DND-41 (cell line): ENCODE results near the gene B3GLCT.

Experiments used
- ATAC-seq: fragments of 200-7000 bp; cut with Tn5 transposase; 3 replicates; pipeline ENCODE4 v1.9.1; 2021; ENCODE audit warnings: low read depth; ENCODE audit not compliant: insufficient read depth
- DNase-seq: peaks from one replicate; pipeline ENCODE4 v3.0.0-alpha.2; 2020
- H2AFZ ChIP-seq: 2 replicates; pipeline ENCODE4 v1.6.0; 2012; ENCODE audit warnings: low read depth, low read length
- H3K27ac ChIP-seq: 2 replicates; pipeline ENCODE4 v1.5.1; 2012; ENCODE audit warnings: low read length, inconsistent platforms
- H3K27me3 ChIP-seq: fragments of 200-600 bp; sonication (generic); 2 replicates; pipeline ENCODE4 v1.6.0; 2012; ENCODE audit warnings: low read length, mild to moderate bottlenecking, inconsistent platforms; ENCODE audit not compliant: insufficient read depth, poor library complexity
- H3K36me3 ChIP-seq: 2 replicates; pipeline ENCODE4 v1.5.1; 2012; ENCODE audit warnings: low read length, inconsistent platforms; ENCODE audit not compliant: insufficient read depth
- H3K4me1 ChIP-seq: 2 replicates; pipeline ENCODE4 v1.5.1; 2012; ENCODE audit warnings: mild to moderate bottlenecking, low read length; ENCODE audit not compliant: insufficient read depth
- H3K4me2 ChIP-seq: 2 replicates; pipeline ENCODE4 v1.6.0; 2012; ENCODE audit warnings: mild to moderate bottlenecking, moderate library complexity, low read length, inconsistent platforms; ENCODE audit not compliant: insufficient read depth
- H3K4me3 ChIP-seq, 2 experiments: fragments of 200-600 bp in 1 of 2; shearing (Covaris generic) in 1 of 2; 2 replicates each; pipeline ENCODE4 v1.5.1; 2012 to 2016; ENCODE audit warnings: inconsistent platforms in 2 of 2, low read length in 2 of 2, mild to moderate bottlenecking in 2 of 2, low read depth in 1 of 2, moderate library complexity in 1 of 2
- H3K79me2 ChIP-seq: 2 replicates; pipeline ENCODE4 v1.6.0; 2012; ENCODE audit warnings: low read length, inconsistent platforms; ENCODE audit not compliant: insufficient read depth
- H3K9ac ChIP-seq: 2 replicates; pipeline ENCODE4 v1.6.0; 2012; ENCODE audit warnings: low read depth, mild to moderate bottlenecking, inconsistent platforms, low read length, moderate library complexity
- H3K9me3 ChIP-seq: 2 replicates; pipeline ENCODE4 v1.5.1; 2012; ENCODE audit warnings: low read length, moderate library complexity, mild to moderate bottlenecking, inconsistent platforms; ENCODE audit not compliant: insufficient read depth, severe bottlenecking
- H4K20me1 ChIP-seq: 2 replicates; pipeline ENCODE4 v1.6.0; 2012; ENCODE audit warnings: low read length; ENCODE audit not compliant: insufficient read depth
- CTCF ChIP-seq: IDR thresholded peaks from 2 replicates; pipeline ENCODE4 v1.5.1; 2012; ENCODE audit warnings: borderline replicate concordance, low read length, moderate library complexity, mild to moderate bottlenecking; ENCODE audit not compliant: poor library complexity, severe bottlenecking; ENCODE audit errors: extremely low read depth
- EZH2 ChIP-seq: IDR thresholded peaks from 3 replicates; pipeline ENCODE4 v1.6.1; 2012; ENCODE audit warnings: borderline replicate concordance, low read depth, mild to moderate bottlenecking, moderate library complexity, low read length, inconsistent platforms; ENCODE audit not compliant: severe bottlenecking

Gene B3GLCT

GRCh38 chr13:31179241-31179640, 20.5 kb upstream of the B3GLCT start:
- H3K27me3 ChIP-seq, result no peaks in the 10 kb centered on the region
- H3K9ac ChIP-seq, result no peak overlapping the region
- no peak for ATAC-seq
- no peaks in the 10 kb centered on the region for H3K9me3 ChIP-seq
- no peaks in the 10 kb centered on the region for H3K36me3 ChIP-seq
- TF ChIP-seq CTCF (no peak), EZH2 (no peak)
- H3K79me2 ChIP-seq, result no peaks in the 10 kb centered on the region
- no peak overlapping the region for H2AFZ ChIP-seq
- H3K27ac ChIP-seq, result no peak overlapping the region
- no peaks in the 10 kb centered on the region for H4K20me1 ChIP-seq
- H3K4me3 ChIP-seq, result no peak overlapping the region
- H3K4me1 ChIP-seq, result no peaks in the 10 kb centered on the region
- H3K4me2 ChIP-seq, result no peak overlapping the region
- no peak for DNase-seq

GRCh38 chr13:31179754-31180153, 20.0 kb upstream of the B3GLCT start:
- Histone ChIP-seq H3K4me2 (no peak overlapping the region), H4K20me1 (no peaks in the 10 kb centered on the region), H3K9me3 (no peaks in the 10 kb centered on the region), H3K4me1 (no peaks in the 10 kb centered on the region), H3K4me3 (no peak overlapping the region), H2AFZ (no peak overlapping the region), H3K9ac (no peak overlapping the region), H3K36me3 (no peaks in the 10 kb centered on the region), H3K27me3 (no peaks in the 10 kb centered on the region), H3K79me2 (no peaks in the 10 kb centered on the region), H3K27ac (no peak overlapping the region)
- no peak for DNase-seq
- TF ChIP-seq EZH2 (no peak), CTCF (no peak)
- ATAC-seq, result no peak

GRCh38 chr13:31182987-31183386, 16.8 kb upstream of the B3GLCT start:
- no peaks in the 10 kb centered on the region for H4K20me1 ChIP-seq
- no peaks in the 10 kb centered on the region for H3K4me1 ChIP-seq
- H3K79me2 ChIP-seq, result no peaks in the 10 kb centered on the region
- DNase-seq (no peak), ATAC-seq (no peak)
- no peak overlapping the region for H3K27ac ChIP-seq
- no peak overlapping the region for H3K4me3 ChIP-seq
- H3K36me3 ChIP-seq, result no peaks in the 10 kb centered on the region
- no peak for TF ChIP-seq CTCF
- no peak for TF ChIP-seq EZH2
- H3K27me3 ChIP-seq, result no peaks in the 10 kb centered on the region
- H2AFZ ChIP-seq, result no peak overlapping the region
- no peaks in the 10 kb centered on the region for H3K9me3 ChIP-seq
- no peak overlapping the region for H3K4me2 ChIP-seq
- no peak overlapping the region for H3K9ac ChIP-seq

- H3K4me1 ChIP-seq, result no peaks in the 10 kb centered on the region
- H3K9me3 ChIP-seq, result no peaks in the 10 kb centered on the region
- H3K4me2 ChIP-seq, result no peak overlapping the region
- ATAC-seq, result no peak
- DNase-seq, result no peak
- no peak overlapping the region for H3K9ac ChIP-seq
- H3K27me3 ChIP-seq, result peaks cover under 1% of the 10 kb centered on the region
- H4K20me1 ChIP-seq, result no peaks in the 10 kb centered on the region
- TF ChIP-seq EZH2, result no peak
- no peak for TF ChIP-seq CTCF
- no peaks in the 10 kb centered on the region for H3K79me2 ChIP-seq
- no peaks in the 10 kb centered on the region for H3K36me3 ChIP-seq
- H3K4me3 ChIP-seq, result no peak overlapping the region
- no peak overlapping the region for H3K27ac ChIP-seq
- H2AFZ ChIP-seq, result no peak overlapping the region
These were observed 15.3 kb upstream of the B3GLCT start for GRCh38 chr13:31184451-31184850.
